SK-N-SH (cell line): ENCODE data around the gene TBC1D17. TPM values are rescaled to one million over a fixed set of nuclear protein-coding genes. Genes with fewer than 3 reads are reported as not detected.
A peak's percentile ranks its signal among the peaks of the same experiment; 100 is the strongest.

ENCODE experiments used
- CTCF ChIA-PET: fragments of 300-600, 350-600 bp; formaldehyde crosslinking; extraction: SDS; loops from one replicate; lab custom pipeline; 2021; lab: Yijun Ruan, JAX
- POLR2A ChIA-PET: fragments of 350-600 bp; sonication (Branson Sonifier 250); formaldehyde crosslinking; extraction: SDS; loops from one replicate; lab custom pipeline; 2020; ENCODE audit warnings: antibody characterized with exemption, inconsistent platforms; lab: Yijun Ruan, JAX
- DNase-seq: peaks from one replicate; pipeline ENCODE4 v3.0.0; 2012
- H2AFZ ChIP-seq: fragments of 200-600 bp; sonication (generic); 2 replicates; pipeline ENCODE4 v1.8.1; 2016; ENCODE audit warnings: antibody characterized with exemption, mild to moderate bottlenecking, low read depth
- H3F3A ChIP-seq: fragments of 200-600 bp; sonication (generic); replicated peaks from 2 replicates; pipeline ENCODE3; 2016; ENCODE audit warnings: antibody characterized with exemption, mild to moderate bottlenecking; ENCODE audit not compliant: insufficient read depth
- H3K27ac ChIP-seq, 2 experiments: fragments of 200-500 bp in 1 of 2; fragments of 200-600 bp in 1 of 2; sonication (Bioruptor generic) in 1 of 2; sonication (generic), shearing (Covaris generic) in 1 of 2; 2 replicates each; pipeline versions ENCODE4 v1.5.1 to v1.6.1; 2014 to 2016; ENCODE audit warnings: low read depth in 2 of 2, inconsistent platforms in 1 of 2, low read length in 1 of 2, mild to moderate bottlenecking in 1 of 2, mixed read lengths in 1 of 2
- H3K27me3 ChIP-seq: fragments of 200-600 bp; sonication (generic), shearing (Covaris generic); 2 replicates; pipeline ENCODE4 v1.6.1; 2016; ENCODE audit warnings: mixed run types; ENCODE audit not compliant: insufficient read depth
- H3K36me3 ChIP-seq, 2 experiments: fragments of 200-500 bp in 1 of 2; fragments of 200-600 bp in 1 of 2; sonication (Bioruptor generic) in 1 of 2; sonication (generic) in 1 of 2; replicated peaks in 1 of 2; 2 replicates each; pipeline versions ENCODE3 to v1.5.1; 2014 to 2016; ENCODE audit warnings: low read length in 1 of 2, mild to moderate bottlenecking in 1 of 2; ENCODE audit not compliant: insufficient read depth in 2 of 2, control insufficient read depth in 1 of 2
- H3K4me1 ChIP-seq, 2 experiments: fragments of 200-500 bp in 1 of 2; fragments of 200-600 bp in 1 of 2; sonication (Bioruptor generic) in 1 of 2; sonication (generic), shearing (Covaris generic) in 1 of 2; 2 replicates each; pipeline versions ENCODE4 v1.5.1 to v1.6.1; 2014 to 2016; ENCODE audit warnings: low read depth in 1 of 2, low read length in 1 of 2, mixed run types in 1 of 2; ENCODE audit not compliant: insufficient read depth in 2 of 2, control insufficient read depth in 1 of 2
- H3K4me2 ChIP-seq: fragments of 200-600 bp; sonication (generic), shearing (Covaris generic); 2 replicates; pipeline ENCODE4 v1.6.1; 2017; ENCODE audit warnings: mixed run types
- H3K4me3 ChIP-seq, 2 experiments: fragments of 200-500 bp in 1 of 2; fragments of 200-600 bp in 1 of 2; sonication (Bioruptor generic) in 1 of 2; sonication (generic), shearing (Covaris generic) in 1 of 2; 2 replicates each; pipeline versions ENCODE4 v1.5.1 to v1.8.1; 2014 to 2016; ENCODE audit warnings: low read depth in 2 of 2, inconsistent platforms in 1 of 2, low read length in 1 of 2, mild to moderate bottlenecking in 1 of 2, mixed read lengths in 1 of 2, moderate library complexity in 1 of 2
- H3K79me2 ChIP-seq: fragments of 200-600 bp; sonication (generic); 2 replicates; pipeline ENCODE4 v1.8.1; 2017; ENCODE audit warnings: mild to moderate bottlenecking; ENCODE audit not compliant: insufficient read depth
- H3K9ac ChIP-seq: fragments of 200-600 bp; sonication (generic); 2 replicates; pipeline ENCODE4 v1.6.1; 2017; ENCODE audit warnings: mixed run types
- H3K9me2 ChIP-seq: fragments of 200-600 bp; sonication (generic); 2 replicates; pipeline ENCODE4 v1.6.1; 2017; ENCODE audit warnings: mixed run types
- H3K9me3 ChIP-seq: fragments of 200-600 bp; sonication (generic); 2 replicates; pipeline ENCODE4 v1.6.1; 2017; ENCODE audit warnings: mixed run types, mild to moderate bottlenecking, moderate library complexity
- H4K20me1 ChIP-seq: fragments of 200-600 bp; sonication (generic); 2 replicates; pipeline ENCODE4 v1.6.1; 2017; ENCODE audit warnings: mild to moderate bottlenecking, mixed run types; ENCODE audit not compliant: insufficient read depth
- CHD2 ChIP-seq: fragments of 150-350 bp; IDR thresholded peaks from 2 replicates; pipeline ENCODE4 v1.6.1; 2018; ENCODE audit warnings: low read length; ENCODE audit not compliant: partially characterized antibody
- ELF1 ChIP-seq: IDR thresholded peaks from 2 replicates; pipeline ENCODE4 v1.4.0; 2012
- EZH2phosphoT487 ChIP-seq: fragments of 200-600 bp; sonication (generic); IDR thresholded peaks from 2 replicates; pipeline ENCODE4 v1.6.1; 2017; ENCODE audit warnings: low read depth, mixed run types, mild to moderate bottlenecking, antibody characterized with exemption, moderate library complexity, borderline replicate concordance
- FOSL2 ChIP-seq: IDR thresholded peaks from 2 replicates; pipeline ENCODE4 v1.4.0; 2012; ENCODE audit warnings: low read depth, mild to moderate bottlenecking, moderate library complexity, borderline replicate concordance
- MEF2A ChIP-seq: IDR thresholded peaks from 2 replicates; pipeline ENCODE4 v1.4.0; 2012; ENCODE audit warnings: low read depth, borderline replicate concordance
- RAD21 ChIP-seq: IDR thresholded peaks from 2 replicates; pipeline ENCODE4 v1.6.1; 2012; ENCODE audit warnings: mild to moderate bottlenecking, low read length
- RXRA ChIP-seq: IDR thresholded peaks from 2 replicates; pipeline ENCODE4 v1.4.0; 2012; ENCODE audit warnings: low read depth, mild to moderate bottlenecking, borderline replicate concordance
- SIN3A ChIP-seq: IDR thresholded peaks from 2 replicates; pipeline ENCODE4 v1.6.1; 2012; ENCODE audit warnings: low read depth, mild to moderate bottlenecking, low read length, moderate library complexity, borderline replicate concordance
- SMC3 ChIP-seq: IDR thresholded peaks from 2 replicates; pipeline ENCODE4 v1.6.1; 2012; ENCODE audit warnings: low read depth, low read length, improper control_type of control experiment
- TAF1 ChIP-seq: IDR thresholded peaks from 2 replicates; pipeline ENCODE4 v1.6.1; 2012; ENCODE audit warnings: low read depth, mild to moderate bottlenecking, low read length, moderate library complexity, borderline replicate concordance
- TCF12 ChIP-seq: IDR thresholded peaks from 2 replicates; pipeline ENCODE4 v1.4.0; 2012
- TEAD4 ChIP-seq: IDR thresholded peaks from 2 replicates; pipeline ENCODE4 v1.4.0; 2012; ENCODE audit warnings: mild to moderate bottlenecking, borderline replicate concordance; ENCODE audit not compliant: insufficient read depth
- ZBTB33 ChIP-seq: IDR thresholded peaks from 2 replicates; pipeline ENCODE4 v1.4.0; 2012; ENCODE audit warnings: low read depth, borderline replicate concordance
- WGBS: methylation state at CpG from one replicate; pipeline ENCODE4 v1.1.6; 2017; ENCODE audit warnings: low lambda C conversion rate; 5-methylcytosine and 5-hydroxymethylcytosine counted together
- polyA plus RNA-seq, 3 experiments: library from polyadenylated mRNA; depleted of rRNA; stranded (reverse); fragments of >200 nt; gene quantifications; 2 replicates each; pipeline ENCODE4 v1.2.3, GENCODE V29; 2012
- TF ChIP-seq, protein P1 (sequence below): IDR thresholded peaks from 2 replicates; pipeline ENCODE4 v1.6.1; 2012; ENCODE audit warnings: mild to moderate bottlenecking, low read depth, low read length, moderate library complexity

Gene TBC1D17
- polyA plus RNA-seq, 1 of the 3 experiments (the other 2 are of a cell fraction), result 28.3 TPM

- Histone ChIP-seq H3K27me3 (no peaks in the 10 kb centered on the region), H3F3A (no peaks in the 10 kb centered on the region), H3K36me3 (peaks cover 19 to 77% of the 10 kb centered on the region in 2 experiments), H3K9me3 (no peaks in the 10 kb centered on the region), H3K4me1 (peaks cover 0 to 11% of the 10 kb centered on the region in 2 experiments; a peak in 1 of 4 replicates), H3K79me2 (no peaks in the 10 kb centered on the region), H3K4me2 (no peak overlapping the region), H3K4me3 (no peak overlapping the region), H3K9ac (no peak overlapping the region), H2AFZ (no peak overlapping the region), H4K20me1 (no peaks in the 10 kb centered on the region), H3K9me2 (no peaks in the 10 kb centered on the region), H3K27ac (no peak overlapping the region)
- DNase-seq, result peak; percentile 20
- CTCF ChIA-PET, result interaction anchor here (1.3 kb wide), 1 partner anchor 17 kb away, joined by 4 read pairs; no protein-coding TSS in a partner anchor
- 97% methylated on average over 9 of the region's 20 CpGs for WGBS
- POLR2A ChIA-PET, result no interaction called here
- TF ChIP-seq FOSL2, result no peak
These were observed 41.1 kb upstream of the TBC1D17 start for GRCh38 chr19:49836176-49837008.

DNA sequence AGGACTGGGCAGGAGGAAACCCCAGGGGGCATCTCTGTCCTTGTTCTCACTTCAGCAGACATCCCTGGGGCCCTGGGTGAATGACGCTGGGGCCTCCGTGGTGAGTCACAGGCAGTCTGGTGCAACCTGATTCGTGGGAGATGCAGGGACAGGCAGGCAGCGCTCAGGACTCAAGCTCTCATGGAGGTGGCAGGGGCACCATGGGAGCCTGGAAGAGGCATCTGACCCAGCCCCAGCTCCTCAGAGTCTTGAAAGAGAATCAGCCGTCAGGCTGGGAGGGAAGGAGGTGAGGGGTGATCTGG, 40.5 kb upstream of the TBC1D17 start:
- no peak for TF ChIP-seq SMC3
- TF ChIP-seq TCF12, result no peak
- TF ChIP-seq ZBTB33, result no peak
- no peak for TF ChIP-seq RAD21
- no peak for TF ChIP-seq TEAD4
- TF ChIP-seq SIN3A, result no peak
- TF ChIP-seq TAF1, result no peak
- TF ChIP-seq, protein P1, sequence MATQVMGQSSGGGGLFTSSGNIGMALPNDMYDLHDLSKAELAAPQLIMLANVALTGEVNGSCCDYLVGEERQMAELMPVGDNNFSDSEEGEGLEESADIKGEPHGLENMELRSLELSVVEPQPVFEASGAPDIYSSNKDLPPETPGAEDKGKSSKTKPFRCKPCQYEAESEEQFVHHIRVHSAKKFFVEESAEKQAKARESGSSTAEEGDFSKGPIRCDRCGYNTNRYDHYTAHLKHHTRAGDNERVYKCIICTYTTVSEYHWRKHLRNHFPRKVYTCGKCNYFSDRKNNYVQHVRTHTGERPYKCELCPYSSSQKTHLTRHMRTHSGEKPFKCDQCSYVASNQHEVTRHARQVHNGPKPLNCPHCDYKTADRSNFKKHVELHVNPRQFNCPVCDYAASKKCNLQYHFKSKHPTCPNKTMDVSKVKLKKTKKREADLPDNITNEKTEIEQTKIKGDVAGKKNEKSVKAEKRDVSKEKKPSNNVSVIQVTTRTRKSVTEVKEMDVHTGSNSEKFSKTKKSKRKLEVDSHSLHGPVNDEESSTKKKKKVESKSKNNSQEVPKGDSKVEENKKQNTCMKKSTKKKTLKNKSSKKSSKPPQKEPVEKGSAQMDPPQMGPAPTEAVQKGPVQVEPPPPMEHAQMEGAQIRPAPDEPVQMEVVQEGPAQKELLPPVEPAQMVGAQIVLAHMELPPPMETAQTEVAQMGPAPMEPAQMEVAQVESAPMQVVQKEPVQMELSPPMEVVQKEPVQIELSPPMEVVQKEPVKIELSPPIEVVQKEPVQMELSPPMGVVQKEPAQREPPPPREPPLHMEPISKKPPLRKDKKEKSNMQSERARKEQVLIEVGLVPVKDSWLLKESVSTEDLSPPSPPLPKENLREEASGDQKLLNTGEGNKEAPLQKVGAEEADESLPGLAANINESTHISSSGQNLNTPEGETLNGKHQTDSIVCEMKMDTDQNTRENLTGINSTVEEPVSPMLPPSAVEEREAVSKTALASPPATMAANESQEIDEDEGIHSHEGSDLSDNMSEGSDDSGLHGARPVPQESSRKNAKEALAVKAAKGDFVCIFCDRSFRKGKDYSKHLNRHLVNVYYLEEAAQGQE, result no peak
- no peak for TF ChIP-seq RXRA
- TF ChIP-seq MEF2A, result no peak
- TF ChIP-seq ELF1, result no peak
- TF ChIP-seq EZH2phosphoT487, result no peak
- TF ChIP-seq FOSL2, result no peak
- TF ChIP-seq CHD2, result no peak
- no peak overlapping the region for H3K4me3 ChIP-seq
- no peaks in the 10 kb centered on the region for H4K20me1 ChIP-seq
- H3K4me2 ChIP-seq, result no peak overlapping the region
- ChIA-PET CTCF (interaction anchor here (1.3 kb wide), 1 partner anchor 18 kb away, joined by 4 read pairs; no protein-coding TSS in a partner anchor), POLR2A (interaction anchor here (0.6 to 1.1 kb wide), 2 partner anchors 13 to 139 kb away, joined by 3 to 4 read pairs; no protein-coding TSS in a partner anchor)
- WGBS, result 89% methylated on average over 5 of the region's 5 CpGs
- H3K9me2 ChIP-seq, result no peaks in the 10 kb centered on the region
- H3K4me1 ChIP-seq, result peaks cover 0 to 11% of the 10 kb centered on the region in 2 experiments; a peak in 1 of 4 replicates
- H3K27me3 ChIP-seq, result no peaks in the 10 kb centered on the region
- no peaks in the 10 kb centered on the region for H3K79me2 ChIP-seq
- peaks cover 20 to 77% of the 10 kb centered on the region in 2 experiments for H3K36me3 ChIP-seq
- H3K9ac ChIP-seq, result no peak overlapping the region
- no peaks in the 10 kb centered on the region for H3F3A ChIP-seq
- H3K27ac ChIP-seq, result no peak overlapping the region
- no peak overlapping the region for H2AFZ ChIP-seq
- no peaks in the 10 kb centered on the region for H3K9me3 ChIP-seq
- DNase-seq, result no peak
